Measurements from ENCODE around the gene SNX22. TPM values are rescaled to one million over a fixed set of nuclear protein-coding genes. Genes with fewer than 3 reads are reported as not detected.

Gene SNX22
- total RNA-seq, 1 experiment from 2014 or later, result 0.91 TPM

- no peak overlapping the region for H3K4me3 Mint-ChIP-seq (ENCODE audit: unreplicated experiment)
- H3K4me1 Mint-ChIP-seq (ENCODE audit: low read depth, unreplicated experiment), result no peaks in the 10 kb centered on the region
- ChIA-PET POLR2A (no interaction called here), CTCF (no interaction called here)
- peaks cover 4% of the 10 kb centered on the region; the same call in 1 of the 2 replicates for H3K4me1 ChIP-seq
- no peaks in the 10 kb centered on the region for H3K27me3 Mint-ChIP-seq (ENCODE audit: insufficient read depth, unreplicated experiment)
- H3K27ac Mint-ChIP-seq (ENCODE audit: unreplicated experiment), result no peak overlapping the region
- H3K9me3 ChIP-seq, result no peaks in the 10 kb centered on the region
- peaks cover 8% of the 10 kb centered on the region for H3K36me3 Mint-ChIP-seq (ENCODE audit: insufficient read depth, unreplicated experiment)
- no peak for DNase-seq
- no peaks in the 10 kb centered on the region for H3K9me3 Mint-ChIP-seq (ENCODE audit: unreplicated experiment)
- H3K4me3 ChIP-seq (ENCODE audit: low read depth, low read length), result no peak overlapping the region
- intact Hi-C loops (cut with micrococcal nuclease; ENCODE audit: unreplicated experiment), result no loop called here
- TF ChIP-seq CTCF (IDR thresholded peaks at IDR 0.05; ENCODE audit: insufficient read depth in 1 of 2, low read depth in 1 of 2, low read length in 1 of 2, severe bottlenecking in 1 of 2, unreplicated experiment in 1 of 2), result no peak
- BruUV-seq (replicated peaks), result no TSS peak
- no peaks in the 10 kb centered on the region for H3K27me3 ChIP-seq (replicated peaks; ENCODE audit: control insufficient read depth, insufficient read depth, low read length)
- no peaks in the 10 kb centered on the region for H3K36me3 ChIP-seq (ENCODE audit: control insufficient read depth, insufficient read depth, low read length)
Observed at GRCh38 chr15:64166102-64166890, 14.8 kb downstream of the SNX22 start.

DNA sequence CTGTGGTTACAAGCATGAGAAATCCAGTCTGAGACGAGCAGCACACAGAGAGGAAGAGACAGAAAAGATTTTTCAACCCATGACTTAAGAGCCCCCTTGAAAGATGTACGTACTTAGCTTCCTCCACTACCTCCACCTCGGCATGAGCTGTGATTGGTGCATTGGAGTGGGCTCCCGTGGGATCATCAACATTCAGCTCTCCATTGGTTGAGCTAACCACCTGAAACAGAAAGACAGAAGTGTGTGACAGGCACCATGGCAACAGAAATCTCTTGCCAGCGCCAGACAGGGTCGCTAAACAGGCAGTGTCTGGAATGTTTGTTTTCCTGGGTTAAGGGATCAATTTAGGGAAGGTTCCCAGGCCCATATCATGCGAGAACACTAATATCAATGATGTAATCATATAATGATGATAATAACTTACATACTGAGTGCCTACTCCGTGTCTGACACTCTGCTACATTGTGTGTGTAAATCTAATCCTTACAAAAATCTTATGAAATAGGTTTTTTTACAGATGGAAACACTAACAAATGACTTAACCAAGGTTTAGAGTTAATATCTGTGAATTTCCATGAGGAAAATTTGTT lies 28.8 kb downstream of the SNX22 start:
- Mint-ChIP-seq H3K27ac (ENCODE audit: unreplicated experiment) (no peak overlapping the region), H3K4me3 (ENCODE audit: unreplicated experiment) (no peak overlapping the region), H3K9me3 (ENCODE audit: unreplicated experiment) (no peaks in the 10 kb centered on the region), H3K36me3 (ENCODE audit: insufficient read depth, unreplicated experiment) (peaks cover 5% of the 10 kb centered on the region), H3K27me3 (ENCODE audit: insufficient read depth, unreplicated experiment) (no peaks in the 10 kb centered on the region), H3K4me1 (ENCODE audit: low read depth, unreplicated experiment) (no peaks in the 10 kb centered on the region)
- Histone ChIP-seq H3K9me3 (no peaks in the 10 kb centered on the region), H3K36me3 (ENCODE audit: control insufficient read depth, insufficient read depth, low read length) (no peaks in the 10 kb centered on the region), H3K4me1 (no peaks in the 10 kb centered on the region), H3K27me3 (replicated peaks; ENCODE audit: control insufficient read depth, insufficient read depth, low read length) (no peaks in the 10 kb centered on the region), H3K4me3 (ENCODE audit: low read depth, low read length) (no peak overlapping the region)
- BruUV-seq (replicated peaks), result no TSS peak
- no peak for TF ChIP-seq CTCF (IDR thresholded peaks at IDR 0.05; ENCODE audit: insufficient read depth in 1 of 2, low read depth in 1 of 2, low read length in 1 of 2, severe bottlenecking in 1 of 2, unreplicated experiment in 1 of 2)
- ChIA-PET POLR2A (no interaction called here), CTCF (interaction anchor here (0.5 kb wide), 1 partner anchor 676 kb away, joined by 3 read pairs; the partner anchor contains the start of gene USP3)
- intact Hi-C loops (cut with micrococcal nuclease; ENCODE audit: unreplicated experiment), result no loop called here
- no peak for DNase-seq

GRCh38 chr15:64182859-64183370 lies 31.4 kb downstream of the SNX22 start:
- intact Hi-C loops (cut with micrococcal nuclease; ENCODE audit: unreplicated experiment), result no loop called here
- Histone ChIP-seq H3K27me3 (replicated peaks; ENCODE audit: control insufficient read depth, insufficient read depth, low read length) (no peaks in the 10 kb centered on the region), H3K4me1 (no peaks in the 10 kb centered on the region), H3K9me3 (no peaks in the 10 kb centered on the region), H3K4me3 (ENCODE audit: low read depth, low read length) (no peak overlapping the region), H3K36me3 (ENCODE audit: control insufficient read depth, insufficient read depth, low read length) (no peaks in the 10 kb centered on the region)
- Mint-ChIP-seq H3K27me3 (ENCODE audit: insufficient read depth, unreplicated experiment) (no peaks in the 10 kb centered on the region), H3K27ac (ENCODE audit: unreplicated experiment) (no peak overlapping the region), H3K4me1 (ENCODE audit: low read depth, unreplicated experiment) (no peaks in the 10 kb centered on the region), H3K36me3 (ENCODE audit: insufficient read depth, unreplicated experiment) (no peaks in the 10 kb centered on the region), H3K4me3 (ENCODE audit: unreplicated experiment) (no peak overlapping the region), H3K9me3 (ENCODE audit: unreplicated experiment) (no peaks in the 10 kb centered on the region)
- TF ChIP-seq CTCF (IDR thresholded peaks at IDR 0.05; ENCODE audit: insufficient read depth in 1 of 2, low read depth in 1 of 2, low read length in 1 of 2, severe bottlenecking in 1 of 2, unreplicated experiment in 1 of 2), result no peak
- no TSS peak for BruUV-seq (replicated peaks)
- POLR2A ChIA-PET, result no interaction called here
- no peak for DNase-seq
- CTCF ChIA-PET, result no interaction called here

All from Caco-2 (cell line).